ENCODE data around the gene WRAP73.

Gene WRAP73

GRCh38 chr1:3611170-3612019 is 38.5 kb downstream of the WRAP73 start, which contains the start of gene MEGF6:
Gene MEGF6, minus strand, starts transcription at chr1:3611508. Its CDS starts 240 bp downstream, at chr1:3611268.
- Histone ChIP-seq H3K4me3 (ENCODE audit: low read depth in 1 of 2, low read length in 2 of 2) (peak within 1 kb of the TSS in 1 of 2 donors; percentile 62), H3K4me1 (ENCODE audit: control insufficient read depth in 1 of 2, insufficient read depth in 2 of 2, low read length in 2 of 2) (peaks cover 0 to 28% of the 10 kb centered on the region in 2 donors), H3K36me3 (ENCODE audit: control insufficient read depth in 1 of 2, insufficient read depth in 2 of 2, low read length in 2 of 2) (no peaks in the 10 kb centered on the region), H3K9me3 (ENCODE audit: control insufficient read depth in 1 of 2, low read length in 2 of 2) (no peaks in the 10 kb centered on the region), H3K27me3 (ENCODE audit: low read depth, low read length) (peaks cover 8% of the 10 kb centered on the region), H3K27ac (ENCODE audit: low read length) (no peak within 1 kb of the TSS)

GRCh38 chr1:3610527-3611169 is 39.3 kb downstream of the WRAP73 start:
- Histone ChIP-seq H3K9me3 (ENCODE audit: control insufficient read depth in 1 of 2, low read length in 2 of 2) (no peaks in the 10 kb centered on the region), H3K4me3 (ENCODE audit: low read depth in 1 of 2, low read length in 2 of 2) (peak overlapping the region in 1 of 2 donors; percentile 62), H3K27me3 (ENCODE audit: low read depth, low read length) (peaks cover 8% of the 10 kb centered on the region), H3K36me3 (ENCODE audit: control insufficient read depth in 1 of 2, insufficient read depth in 2 of 2, low read length in 2 of 2) (no peaks in the 10 kb centered on the region), H3K4me1 (ENCODE audit: control insufficient read depth in 1 of 2, insufficient read depth in 2 of 2, low read length in 2 of 2) (peaks cover 0 to 28% of the 10 kb centered on the region in 2 donors), H3K27ac (ENCODE audit: low read length) (no peak overlapping the region)

GRCh38 chr1:3609769-3610526 is 40.0 kb downstream of the WRAP73 start:
- H3K27me3 ChIP-seq (ENCODE audit: low read depth, low read length): peaks cover 8% of the 10 kb centered on the region
- H3K4me1 ChIP-seq (ENCODE audit: control insufficient read depth in 1 of 2, insufficient read depth in 2 of 2, low read length in 2 of 2): peaks cover 0 to 28% of the 10 kb centered on the region in 2 donors
- H3K9me3 ChIP-seq (ENCODE audit: control insufficient read depth in 1 of 2, low read length in 2 of 2): no peaks in the 10 kb centered on the region
- H3K4me3 ChIP-seq (ENCODE audit: low read depth in 1 of 2, low read length in 2 of 2): no peak overlapping the region
- H3K36me3 ChIP-seq (ENCODE audit: control insufficient read depth in 1 of 2, insufficient read depth in 2 of 2, low read length in 2 of 2): no peaks in the 10 kb centered on the region
- H3K27ac ChIP-seq (ENCODE audit: low read length): no peak overlapping the region

- H3K27ac ChIP-seq (ENCODE audit: low read length): no peak overlapping the region
- peaks cover 8% of the 10 kb centered on the region for H3K27me3 ChIP-seq (ENCODE audit: low read depth, low read length)
- H3K9me3 ChIP-seq (ENCODE audit: control insufficient read depth in 1 of 2, low read length in 2 of 2): no peaks in the 10 kb centered on the region
- no peaks in the 10 kb centered on the region for H3K36me3 ChIP-seq (ENCODE audit: control insufficient read depth in 1 of 2, insufficient read depth in 2 of 2, low read length in 2 of 2)
- H3K4me3 ChIP-seq (ENCODE audit: low read depth in 1 of 2, low read length in 2 of 2): no peak overlapping the region
- H3K4me1 ChIP-seq (ENCODE audit: control insufficient read depth in 1 of 2, insufficient read depth in 2 of 2, low read length in 2 of 2): peaks cover 0 to 28% of the 10 kb centered on the region in 2 donors
Observed at GRCh38 chr1:3609016-3609768, 40.7 kb downstream of the WRAP73 start.

GRCh38 chr1:3608154-3608553 is 41.7 kb downstream of the WRAP73 start:
- Histone ChIP-seq H3K27ac (ENCODE audit: low read length) (no peak overlapping the region), H3K4me1 (ENCODE audit: control insufficient read depth in 1 of 2, insufficient read depth in 2 of 2, low read length in 2 of 2) (peaks cover 0 to 28% of the 10 kb centered on the region in 2 donors), H3K27me3 (ENCODE audit: low read depth, low read length) (peaks cover 8% of the 10 kb centered on the region), H3K9me3 (ENCODE audit: control insufficient read depth in 1 of 2, low read length in 2 of 2) (no peaks in the 10 kb centered on the region), H3K4me3 (ENCODE audit: low read depth in 1 of 2, low read length in 2 of 2) (no peak overlapping the region), H3K36me3 (ENCODE audit: control insufficient read depth in 1 of 2, insufficient read depth in 2 of 2, low read length in 2 of 2) (no peaks in the 10 kb centered on the region)

- Histone ChIP-seq H3K36me3 (ENCODE audit: control insufficient read depth in 1 of 2, insufficient read depth in 2 of 2, low read length in 2 of 2) (no peaks in the 10 kb centered on the region), H3K4me1 (ENCODE audit: control insufficient read depth in 1 of 2, insufficient read depth in 2 of 2, low read length in 2 of 2) (peaks cover 0 to 28% of the 10 kb centered on the region in 2 donors), H3K27me3 (ENCODE audit: low read depth, low read length) (peaks cover 8% of the 10 kb centered on the region), H3K27ac (ENCODE audit: low read length) (no peak overlapping the region), H3K4me3 (ENCODE audit: low read depth in 1 of 2, low read length in 2 of 2) (no peak overlapping the region), H3K9me3 (ENCODE audit: control insufficient read depth in 1 of 2, low read length in 2 of 2) (no peaks in the 10 kb centered on the region)
Observed at GRCh38 chr1:3607703-3608065, 42.2 kb downstream of the WRAP73 start.

GRCh38 chr1:3606779-3607702 is 42.9 kb downstream of the WRAP73 start:
- Histone ChIP-seq H3K4me3 (ENCODE audit: low read depth in 1 of 2, low read length in 2 of 2) (no peak overlapping the region), H3K4me1 (ENCODE audit: control insufficient read depth in 1 of 2, insufficient read depth in 2 of 2, low read length in 2 of 2) (peaks cover 0 to 28% of the 10 kb centered on the region in 2 donors), H3K36me3 (ENCODE audit: control insufficient read depth in 1 of 2, insufficient read depth in 2 of 2, low read length in 2 of 2) (no peaks in the 10 kb centered on the region), H3K9me3 (ENCODE audit: control insufficient read depth in 1 of 2, low read length in 2 of 2) (no peaks in the 10 kb centered on the region), H3K27me3 (ENCODE audit: low read depth, low read length) (peaks cover 8% of the 10 kb centered on the region), H3K27ac (ENCODE audit: low read length) (no peak overlapping the region)

- peaks cover 6% of the 10 kb centered on the region for H3K27me3 ChIP-seq (ENCODE audit: low read depth, low read length)
- peaks cover 0 to 12% of the 10 kb centered on the region in 2 donors for H3K4me1 ChIP-seq (ENCODE audit: control insufficient read depth in 1 of 2, insufficient read depth in 2 of 2, low read length in 2 of 2)
- no peaks in the 10 kb centered on the region for H3K9me3 ChIP-seq (ENCODE audit: control insufficient read depth in 1 of 2, low read length in 2 of 2)
- no peaks in the 10 kb centered on the region for H3K36me3 ChIP-seq (ENCODE audit: control insufficient read depth in 1 of 2, insufficient read depth in 2 of 2, low read length in 2 of 2)
- H3K4me3 ChIP-seq (ENCODE audit: low read depth in 1 of 2, low read length in 2 of 2): no peak overlapping the region
- no peak overlapping the region for H3K27ac ChIP-seq (ENCODE audit: low read length)
Observed at GRCh38 chr1:3604997-3605823, 44.7 kb downstream of the WRAP73 start.

GRCh38 chr1:3604468-3604974 is 45.4 kb downstream of the WRAP73 start:
- no peaks in the 10 kb centered on the region for H3K27me3 ChIP-seq (ENCODE audit: low read depth, low read length)
- no peaks in the 10 kb centered on the region for H3K36me3 ChIP-seq (ENCODE audit: control insufficient read depth in 1 of 2, insufficient read depth in 2 of 2, low read length in 2 of 2)
- no peak overlapping the region for H3K4me3 ChIP-seq (ENCODE audit: low read depth in 1 of 2, low read length in 2 of 2)
- no peak overlapping the region for H3K27ac ChIP-seq (ENCODE audit: low read length)
- peaks cover 0 to 5% of the 10 kb centered on the region in 2 donors for H3K4me1 ChIP-seq (ENCODE audit: control insufficient read depth in 1 of 2, insufficient read depth in 2 of 2, low read length in 2 of 2)
- no peaks in the 10 kb centered on the region for H3K9me3 ChIP-seq (ENCODE audit: control insufficient read depth in 1 of 2, low read length in 2 of 2)

All from muscle layer of duodenum (tissue), 2 donors.